Left renal pelvis (tissue), 4 donors: Measurements from ENCODE around the gene SMCHD1. TPM values are rescaled to one million over a fixed set of nuclear protein-coding genes. Genes with fewer than 3 reads are reported as not detected.
"Not testable (repeated sequence)": the region's sequence is repeated elsewhere in the genome, so short reads cannot be mapped to it uniquely, and the experiment has no call there.

Source experiments
- DNase-seq, 4 donors: peaks; one replicate each; pipeline ENCODE4 v3.0.0-alpha.2; 2013; ENCODE audit warnings: low read depth in 4 of 4, low spot score in 3 of 4
- polyA plus RNA-seq, 4 donors: library from polyadenylated mRNA; unstranded; fragments of 120-200 nt; gene quantifications; one replicate each; pipeline ENCODE4 v1.2.1, GENCODE V29; 2013; ENCODE audit not compliant: insufficient read length in 4 of 4

SMCHD1 gene
- polyA plus RNA-seq, 4 donors: 57.4 to 68.5 (median 64.2) TPM

GRCh38 chr18:2656981-2657512, 1.5 kb downstream of the SMCHD1 start:
- DNase-seq: peak in 1 of 4 donors; percentile 5

- no peak for DNase-seq
Observed at GRCh38 chr18:2657788-2658458, 2.4 kb downstream of the SMCHD1 start.

- not testable (repeated sequence) for DNase-seq
Observed at GRCh38 chr18:2660849-2661248, 5.3 kb downstream of the SMCHD1 start.

GRCh38 chr18:2662288-2662687, 6.8 kb downstream of the SMCHD1 start:
- not testable (repeated sequence) for DNase-seq

- DNase-seq: no peak
Observed at GRCh38 chr18:2662990-2663389, 7.5 kb downstream of the SMCHD1 start.

GRCh38 chr18:2672410-2672809, 16.9 kb downstream of the SMCHD1 start:
- DNase-seq: no peak

- DNase-seq: no peak
Observed at GRCh38 chr18:2672872-2673271, 17.3 kb downstream of the SMCHD1 start.

GRCh38 chr18:2678933-2679332, 23.4 kb downstream of the SMCHD1 start:
- DNase-seq: not testable (repeated sequence)

- no peak for DNase-seq
Observed at GRCh38 chr18:2680216-2680792, 24.8 kb downstream of the SMCHD1 start.

- DNase-seq: no peak
Observed at GRCh38 chr18:2681993-2682603, 26.6 kb downstream of the SMCHD1 start.

GRCh38 chr18:2683055-2683454, 27.5 kb downstream of the SMCHD1 start:
- DNase-seq: no peak

GRCh38 chr18:2686349-2686968, 30.9 kb downstream of the SMCHD1 start:
- no peak for DNase-seq

GRCh38 chr18:2687390-2688001, 32.0 kb downstream of the SMCHD1 start:
- no peak for DNase-seq

- DNase-seq: no peak
Observed at GRCh38 chr18:2692508-2692907, 37.0 kb downstream of the SMCHD1 start.

- DNase-seq: no peak
Observed at GRCh38 chr18:2697184-2697583, 41.7 kb downstream of the SMCHD1 start.

GRCh38 chr18:2699001-2699400, 43.5 kb downstream of the SMCHD1 start:
- DNase-seq: no peak

GRCh38 chr18:2704541-2704940, 49.0 kb downstream of the SMCHD1 start:
- DNase-seq: no peak

- DNase-seq: no peak
Observed at GRCh38 chr18:2706903-2707302, 51.4 kb downstream of the SMCHD1 start.

- DNase-seq: no peak
Observed at GRCh38 chr18:2707551-2708168, 52.1 kb downstream of the SMCHD1 start.

- DNase-seq: no peak
Observed at GRCh38 chr18:2709316-2709715, 53.8 kb downstream of the SMCHD1 start.

- DNase-seq: no peak
Observed at GRCh38 chr18:2714140-2714539, 58.6 kb downstream of the SMCHD1 start.
